ENCODE results near the gene RFX8. TPM values are rescaled to one million over a fixed set of nuclear protein-coding genes. Genes with fewer than 3 reads are reported as not detected.
A peak's percentile ranks its signal among the peaks of the same experiment; 100 is the strongest.

The RFX8 gene
- total and polyA plus RNA-seq, 2 of the 8 experiments (the other 6 are each of a cell fraction or from before 2014, with no cell fraction given): 0.60 to 0.97 TPM

GRCh38 chr2:101477556-101477955 is 2.6 kb upstream of the RFX8 start:
- no peak overlapping the region for H3K4me3 ChIP-seq (ENCODE audit: extremely low read depth in 1 of 4, insufficient read depth in 2 of 4, low read depth in 3 of 4, low read length in 4 of 4)
- ChIA-PET CTCF (ENCODE audit: partially characterized antibody) (interaction anchor here (0.6 to 2.2 kb wide), 3 partner anchors 13 to 599 kb away, joined by 3 to 5 read pairs (median 3); no protein-coding TSS in a partner anchor), POLR2A (ENCODE audit: partially characterized antibody) (no interaction called here)
- H3K18ac ChIP-seq (ENCODE audit: extremely low read depth, low read length): no peak overlapping the region
- H3K4me1 ChIP-seq (replicated peaks in 1 of 4; ENCODE audit: control insufficient read depth in 3 of 4, insufficient read depth in 4 of 4, low read length in 3 of 4): peaks cover 3 to 14% (median 7%) of the 10 kb centered on the region in 4 experiments
- H3K9me3 ChIP-seq (ENCODE audit: insufficient read depth in 2 of 2, low read depth in 1 of 2, low read length in 1 of 2): no peaks in the 10 kb centered on the region
- H4K91ac ChIP-seq (replicated peaks; ENCODE audit: insufficient read length, low read length): peak overlapping the region; percentile 9
- H2BK15ac ChIP-seq (ENCODE audit: low read length): no peak overlapping the region
- DNase-seq (ENCODE audit: low read depth in 1 of 2, low spot score in 2 of 2) (no peak), FAIRE-seq (no peak)
- peaks cover 0 to 5% (median 2%) of the 10 kb centered on the region in 4 experiments; a peak in 2 of 7 replicates for H3K27me3 ChIP-seq (replicated peaks in 1 of 4; ENCODE audit: control insufficient read depth in 3 of 4, extremely low read depth in 1 of 4, insufficient read depth in 3 of 4, low read length in 3 of 4)
- H3K56ac ChIP-seq (replicated peaks; ENCODE audit: insufficient read length, low read depth, low read length): no peak overlapping the region
- 0 out of 2 replicates have a peak overlapping the region, but pooled peaks have one; percentile 55 for H2BK12ac ChIP-seq (ENCODE audit: low read depth, low read length)
- H3K9ac ChIP-seq (replicated peaks in 1 of 4; ENCODE audit: extremely low read depth in 1 of 4, low read depth in 3 of 4, low read length in 3 of 4): no peak overlapping the region
- no peak overlapping the region for H3K14ac ChIP-seq (ENCODE audit: insufficient read length)
- H3K4me2 ChIP-seq (ENCODE audit: insufficient read depth in 1 of 2, low read depth in 2 of 2, low read length in 2 of 2): no peak overlapping the region
- no peaks in the 10 kb centered on the region for H4K20me1 ChIP-seq (replicated peaks in 1 of 2; ENCODE audit: control insufficient read depth in 1 of 2, insufficient read depth in 2 of 2, low read length in 2 of 2)
- no peaks in the 10 kb centered on the region for H3K79me1 ChIP-seq (ENCODE audit: low read depth, low read length)
- no peak overlapping the region for H3K27ac ChIP-seq (ENCODE audit: low read depth, low read length)
- H2BK5ac ChIP-seq (ENCODE audit: low read depth, low read length): no peak overlapping the region
- no peak overlapping the region for H2AK5ac ChIP-seq (ENCODE audit: low read depth, low read length)
- H2AFZ ChIP-seq (ENCODE audit: low read length): no peak overlapping the region
- no peaks in the 10 kb centered on the region; the same call in 1 of the 2 replicates for H3K23me2 ChIP-seq (ENCODE audit: low read depth, low read length)
- H3K23ac ChIP-seq (ENCODE audit: insufficient read length): no peak overlapping the region
- 92% methylated on average over 2 of the region's 2 CpGs; no CpG with 5 or more reads in 1 of the 2 experiments for WGBS, 2 experiments (ENCODE audit: extremely low coverage in 1 of 2, insufficient coverage in 1 of 2, insufficient read length in 1 of 2, insufficient replicate concordance in 2 of 2, low coverage in 1 of 2, low lambda C conversion rate in 2 of 2, missing lambda C conversion rate in 1 of 2)
- no peak overlapping the region for H4K8ac ChIP-seq (ENCODE audit: extremely low read depth, insufficient read depth, low read length)
- H3K79me2 ChIP-seq (ENCODE audit: control insufficient read depth in 1 of 2, insufficient read depth in 2 of 2, low read length in 2 of 2): no peaks in the 10 kb centered on the region
- no peak overlapping the region for H3K4ac ChIP-seq (replicated peaks; ENCODE audit: insufficient read length, low read depth, low read length)
- H2BK20ac ChIP-seq (ENCODE audit: low read length): peak overlapping the region; percentile 75; the same call in 1 of the 2 replicates
- no peaks in the 10 kb centered on the region for H3K36me3 ChIP-seq (ENCODE audit: control insufficient read depth in 2 of 4, insufficient read depth in 4 of 4, low read length in 3 of 4)
- H2BK120ac ChIP-seq (replicated peaks; ENCODE audit: low read depth, low read length): peak overlapping the region; percentile 14
- H4K5ac ChIP-seq (ENCODE audit: insufficient read length, low read depth, low read length): no peak overlapping the region
- TF ChIP-seq PHF8 (conservative IDR thresholded peaks at IDR 0.05; ENCODE audit: low read depth, low read length) (no peak), POLR2A (IDR thresholded peaks at IDR 0.05; ENCODE audit: control extremely low read depth in 1 of 2, low read depth in 2 of 2, low read length in 2 of 2) (no peak), CBX5 (IDR thresholded peaks at IDR 0.05; ENCODE audit: low read depth, low read length) (no peak)

Measured in H1 (cell line).